Activated CD4-positive, CD25-positive, alpha-beta regulatory T cell (primary cell): ENCODE results near the gene ASCC2.
"Not testable (repeated sequence)": the region's sequence is repeated elsewhere in the genome, so short reads cannot be mapped to it uniquely, and the experiment has no call there.

ENCODE experiments used
- DNase-seq, 4 experiments: peaks; one replicate each; lab custom pipeline; 2025; lab: John Stamatoyannopoulos, UW

ASCC2 gene

DNA sequence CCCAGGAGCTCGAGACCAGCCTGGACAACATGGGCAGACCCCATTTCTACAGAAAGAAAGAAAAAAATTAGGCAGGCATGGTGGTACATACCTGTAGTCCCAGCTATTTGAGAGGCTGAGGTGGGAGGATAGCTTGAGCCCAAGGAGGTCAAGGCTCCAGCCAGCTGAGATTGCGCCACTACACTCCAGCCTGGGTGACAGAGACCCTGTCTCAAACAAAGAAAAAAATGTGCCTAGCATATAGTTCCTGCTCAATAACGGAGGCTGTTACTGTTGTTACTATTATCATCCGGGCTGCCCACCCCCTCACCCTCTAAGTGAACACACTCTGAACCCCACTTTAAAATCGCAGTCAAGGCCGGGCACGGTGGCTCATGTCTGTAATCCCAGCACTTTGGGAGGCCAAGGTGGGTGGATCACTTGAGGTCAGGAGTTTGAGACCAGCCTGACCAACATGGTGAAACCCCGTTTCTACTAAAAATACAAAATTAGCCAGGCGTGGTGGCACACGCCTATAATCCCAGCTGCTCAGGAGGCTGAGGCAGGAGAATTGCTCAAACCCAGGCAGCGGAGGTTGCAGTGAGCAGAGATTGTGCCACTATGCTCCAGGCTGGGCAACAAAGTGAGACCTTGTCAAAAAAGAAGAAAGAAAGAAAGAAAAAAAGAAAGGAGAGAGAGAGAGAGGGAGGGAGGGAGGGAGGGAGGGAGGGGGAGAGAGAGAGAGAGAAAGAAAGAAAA is 83.2 kb downstream of the ASCC2 start:
- DNase-seq, result not testable (repeated sequence)

DNA sequence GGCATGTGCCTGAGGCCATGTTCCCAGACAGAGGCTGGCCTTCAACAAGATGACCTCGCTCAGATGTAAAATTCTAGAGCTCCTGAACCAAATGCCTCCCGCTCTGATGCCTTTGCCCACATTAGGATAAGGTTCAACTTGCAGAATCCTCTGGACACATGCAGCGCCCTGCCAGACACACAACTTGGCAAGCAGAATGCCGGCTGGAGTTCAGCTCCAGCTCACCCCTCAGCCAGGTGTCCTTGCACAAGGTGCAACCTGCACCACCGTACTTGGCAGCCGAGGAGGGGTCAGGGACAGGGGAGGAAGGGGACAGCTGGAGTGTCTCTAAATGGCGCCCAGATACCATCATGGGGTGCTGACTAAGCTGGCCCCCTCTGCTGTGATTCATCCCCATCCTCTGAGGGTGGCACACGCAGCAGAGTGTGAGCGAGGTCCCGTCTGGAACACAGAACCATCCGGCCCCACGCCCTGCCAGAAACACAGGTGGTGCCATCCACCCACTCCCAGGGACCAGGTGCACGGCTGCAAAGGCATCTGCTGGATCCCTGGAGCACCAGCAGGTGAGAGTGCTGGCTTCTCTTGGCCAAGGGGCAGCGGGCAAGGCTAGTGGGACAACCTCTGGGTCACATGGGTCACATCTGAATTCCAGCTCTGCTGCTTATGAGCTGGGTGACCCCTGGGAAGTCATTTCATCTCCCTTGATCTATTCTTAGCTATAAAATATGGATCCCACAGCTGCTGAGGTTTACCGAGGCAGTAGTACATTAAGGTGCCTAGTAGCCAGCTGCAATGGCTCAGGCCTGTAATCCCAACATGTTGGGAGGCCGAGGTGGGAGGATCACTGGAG is 84.0 kb downstream of the ASCC2 start:
- no peak for DNase-seq

- DNase-seq, result no peak
These were observed 86.4 kb downstream of the ASCC2 start for GRCh38 chr22:29751669-29752068.

DNA sequence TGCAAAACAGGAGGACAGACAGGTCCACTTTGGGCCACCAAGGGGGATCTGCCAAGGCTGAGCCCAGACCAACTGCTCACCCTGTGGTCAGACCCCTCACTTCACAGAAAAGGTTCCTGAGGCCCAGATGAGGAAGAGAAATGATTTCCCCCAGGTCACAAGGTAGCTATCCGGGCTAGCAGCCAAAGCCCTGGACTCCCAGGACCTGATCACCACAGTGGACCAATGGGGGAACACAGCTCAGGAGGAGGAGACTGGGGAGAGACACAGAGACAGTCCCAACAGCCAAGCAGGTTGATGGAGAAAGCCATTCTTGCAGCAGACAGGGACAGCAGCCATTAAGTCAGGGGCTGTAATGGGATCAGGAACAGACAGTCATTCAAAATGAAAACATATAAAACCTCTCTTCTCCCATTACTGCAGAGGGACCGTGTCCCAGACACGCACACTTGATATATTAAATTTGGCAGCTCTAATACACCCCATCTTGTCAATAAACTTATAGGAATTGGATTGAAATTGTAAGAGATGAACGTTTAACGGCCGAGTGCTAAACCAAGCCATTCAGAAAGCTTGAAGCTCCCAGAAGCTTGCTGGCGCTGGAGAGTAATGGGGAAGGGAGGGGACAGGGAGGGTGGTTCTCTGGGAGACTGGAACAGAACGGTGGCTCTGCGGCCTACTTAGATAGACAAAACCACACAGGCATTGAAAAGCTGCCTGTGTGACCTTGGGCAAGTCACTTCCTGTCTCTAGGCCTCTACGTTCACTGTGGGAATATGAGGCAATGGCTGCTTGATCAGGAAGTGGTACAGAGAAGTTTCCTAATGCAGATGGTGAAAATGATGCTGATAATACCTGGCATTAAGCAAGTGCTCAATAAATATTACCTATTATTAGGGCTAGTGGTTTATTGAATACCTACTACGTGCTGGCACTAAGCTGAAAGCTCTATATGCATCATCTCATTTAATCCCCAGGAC is 87.2 kb downstream of the ASCC2 start:
- DNase-seq, result no peak

GRCh38 chr22:29750029-29750428 is 88.0 kb downstream of the ASCC2 start:
- DNase-seq, result no peak

GRCh38 chr22:29748248-29748893 is 89.7 kb downstream of the ASCC2 start:
- no peak for DNase-seq

GRCh38 chr22:29747832-29748231 is 90.2 kb downstream of the ASCC2 start:
- DNase-seq, result no peak

DNA sequence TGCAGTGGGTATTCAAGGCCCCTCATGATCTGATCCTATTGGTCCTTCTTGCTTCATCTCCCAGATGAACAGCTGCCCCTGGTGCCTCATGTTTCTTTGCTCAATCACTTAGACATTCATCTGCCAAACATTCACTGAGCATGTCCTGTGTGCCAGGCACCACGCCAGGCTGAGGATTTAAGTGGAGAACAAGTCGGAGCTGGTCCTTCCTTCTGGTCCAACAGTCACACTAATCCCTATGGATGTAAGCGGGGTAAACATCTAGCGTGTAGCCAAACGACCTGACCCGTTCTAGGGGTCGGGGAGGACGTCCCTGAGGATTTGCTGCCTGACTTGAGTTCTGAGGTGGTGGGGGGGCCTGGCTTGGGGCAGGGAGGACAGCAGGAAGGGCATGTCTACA is 93.2 kb downstream of the ASCC2 start:
- DNase-seq, result no peak

DNA sequence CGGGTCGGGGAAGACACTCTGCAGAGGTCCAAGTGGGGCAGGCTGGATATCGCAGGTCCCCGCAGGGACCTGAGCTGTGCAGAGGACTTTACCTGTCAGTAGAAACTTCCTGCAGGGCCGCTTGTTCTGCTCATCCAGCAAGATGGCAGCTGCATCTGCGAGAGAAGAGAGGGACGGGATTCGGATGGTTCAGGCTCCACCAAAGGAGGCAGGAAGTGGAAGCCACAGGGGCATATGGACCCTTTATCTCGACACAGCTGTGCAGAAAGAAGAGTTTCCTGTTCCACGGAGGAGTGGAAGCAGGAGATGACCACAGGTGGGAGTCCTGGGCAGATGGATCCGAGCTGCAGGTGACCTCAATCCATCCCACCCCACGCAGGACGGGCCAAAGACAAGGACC is 95.7 kb downstream of the ASCC2 start:
- DNase-seq, result no peak

DNA sequence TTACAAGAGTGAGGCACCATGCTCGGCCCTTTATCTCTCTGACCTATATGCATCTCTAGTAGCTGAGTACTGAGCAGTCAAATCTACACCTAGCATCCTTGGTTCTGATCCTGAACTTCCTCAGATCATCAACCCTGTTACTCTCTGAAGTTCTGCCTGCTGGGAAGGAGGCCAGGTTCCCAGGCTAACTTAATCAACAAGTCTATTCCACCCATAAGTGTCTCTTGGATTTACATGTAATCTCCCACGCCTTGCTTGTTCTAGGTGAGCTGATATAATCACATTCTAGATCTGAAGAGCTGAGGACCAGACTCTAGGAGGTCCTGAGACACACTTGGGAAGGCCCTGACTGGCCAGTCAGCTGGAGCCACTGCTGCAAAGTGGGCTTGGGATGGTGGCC is 96.1 kb downstream of the ASCC2 start:
- DNase-seq, result no peak

GRCh38 chr22:29740216-29740615 is 97.9 kb downstream of the ASCC2 start:
- no peak for DNase-seq

DNA sequence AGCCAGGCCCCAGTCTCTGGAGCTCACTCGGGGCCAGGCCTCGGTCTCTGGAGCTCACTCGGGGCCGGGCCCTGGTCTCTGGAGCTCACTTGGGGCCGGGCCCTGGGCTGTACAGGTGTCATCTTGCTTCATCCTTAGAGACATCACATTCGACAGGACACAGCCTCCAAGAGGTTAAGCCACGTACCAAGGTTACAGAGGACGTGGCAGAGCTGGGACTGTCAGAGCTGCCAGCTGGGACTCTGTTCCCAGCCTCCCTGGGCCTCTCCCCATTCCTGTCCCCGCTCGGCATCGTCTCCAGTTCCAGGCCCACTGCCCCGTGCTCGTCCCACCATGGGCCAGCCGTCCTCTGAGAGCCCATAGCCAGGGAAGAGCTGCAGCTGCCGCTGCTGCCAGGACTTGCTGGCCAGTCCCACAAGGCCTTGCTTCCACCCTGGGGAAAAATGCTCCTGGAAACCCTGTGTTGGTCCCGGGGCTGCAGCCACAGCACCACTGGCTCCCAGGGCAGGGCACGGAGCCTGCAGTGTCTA is 98.7 kb downstream of the ASCC2 start:
- DNase-seq, result no peak
